Breast epithelium (tissue), 3 donors: ENCODE results near the gene ELF5.

ENCODE experiments used
- CTCF ChIP-seq, 3 donors: fragments of 450-650 bp; IDR thresholded peaks; one replicate each; pipeline ENCODE4 v1.5.1; 2016 to 2017; ENCODE audit warnings: antibody characterized with exemption in 3 of 3, mild to moderate bottlenecking in 3 of 3, moderate library complexity in 3 of 3
- POLR2AphosphoS5 ChIP-seq, 3 donors: sonication (generic); formaldehyde crosslinking; IDR thresholded peaks; one replicate each; pipeline ENCODE4 v1.6.1; 2017; ENCODE audit warnings: antibody characterized with exemption in 3 of 3

- TF ChIP-seq CTCF (IDR thresholded peaks at IDR 0.05): no peak
- TF ChIP-seq POLR2AphosphoS5 (IDR thresholded peaks at IDR 0.05): no peak
Measured at GRCh38 chr11:34525098-34525497, 11.5 kb upstream of the ELF5 start.
